GM06990 (cell line): ENCODE data around the gene B4GALNT3.

Experiments used
- DNase-seq: peaks from one replicate; pipeline ENCODE4 v3.0.0-alpha.2; 2011; ENCODE audit not compliant: insufficient read length; ENCODE audit errors: extremely low read depth
- H3K27me3 ChIP-seq: replicated peaks from 2 replicates; pipeline ENCODE4 v1.6.0; 2011; ENCODE audit warnings: low read length; ENCODE audit not compliant: control insufficient read depth, insufficient read depth
- H3K36me3 ChIP-seq: 2 replicates; pipeline ENCODE4 v1.5.1; 2011; ENCODE audit warnings: low read length; ENCODE audit not compliant: control insufficient read depth, insufficient read depth
- H3K4me3 ChIP-seq: replicated peaks from 2 replicates; pipeline ENCODE4 v1.5.1; 2011; ENCODE audit warnings: low read depth, mild to moderate bottlenecking, control low read depth, low read length
- CTCF ChIP-seq: IDR thresholded peaks from 2 replicates; pipeline ENCODE4 v1.5.1; 2011; ENCODE audit warnings: low read length, control low read depth, mild to moderate bottlenecking, inconsistent platforms; ENCODE audit not compliant: insufficient read depth, poor library complexity, severe bottlenecking

B4GALNT3 gene

GRCh38 chr12:585062-586061, 125.6 kb downstream of the B4GALNT3 start:
- TF ChIP-seq CTCF = no peak
- no peak for DNase-seq
- H3K4me3 ChIP-seq = no peak overlapping the region
- no peaks in the 10 kb centered on the region for H3K27me3 ChIP-seq
- no peaks in the 10 kb centered on the region for H3K36me3 ChIP-seq

GRCh38 chr12:586318-587071, 126.8 kb downstream of the B4GALNT3 start:
- Histone ChIP-seq H3K36me3 (no peaks in the 10 kb centered on the region), H3K27me3 (no peaks in the 10 kb centered on the region), H3K4me3 (no peak overlapping the region)
- DNase-seq = no peak
- TF ChIP-seq CTCF = no peak

GRCh38 chr12:587132-588023, 127.6 kb downstream of the B4GALNT3 start:
- Histone ChIP-seq H3K4me3 (no peak overlapping the region), H3K27me3 (no peaks in the 10 kb centered on the region), H3K36me3 (no peaks in the 10 kb centered on the region)
- DNase-seq = no peak
- TF ChIP-seq CTCF = no peak

GRCh38 chr12:588024-588322, 128.2 kb downstream of the B4GALNT3 start:
- H3K27me3 ChIP-seq = no peaks in the 10 kb centered on the region
- H3K4me3 ChIP-seq = no peak overlapping the region
- no peaks in the 10 kb centered on the region for H3K36me3 ChIP-seq
- DNase-seq = no peak
- TF ChIP-seq CTCF = no peak

GRCh38 chr12:588646-589045, 128.9 kb downstream of the B4GALNT3 start:
- no peak for DNase-seq
- TF ChIP-seq CTCF = no peak
- Histone ChIP-seq H3K27me3 (no peaks in the 10 kb centered on the region), H3K36me3 (no peaks in the 10 kb centered on the region), H3K4me3 (no peak overlapping the region)
